GM19455 (cell line): ENCODE measurements around the gene PFKP.

Source experiments
- ATAC-seq: cut with Tn5 transposase; IDR thresholded peaks from one replicate; pipeline ENCODE4 v1.9.1; 2021; ENCODE audit not compliant: unreplicated experiment

PFKP gene

GRCh38 chr10:3180355-3181025, 113.1 kb downstream of the PFKP start:
- no peak for ATAC-seq

- ATAC-seq: no peak
These were observed 118.0 kb downstream of the PFKP start for GRCh38 chr10:3185386-3185785.

GRCh38 chr10:3186368-3186767, 119.0 kb downstream of the PFKP start:
- ATAC-seq: no peak
